Common myeloid progenitor, CD34-positive (primary cell): Measurements from ENCODE around the gene ITGA2.
A peak's percentile ranks its signal among the peaks of the same experiment; 100 is the strongest.

ENCODE experiments used
- CTCF ChIA-PET: fragments of 350-600 bp; sonication (Branson Sonifier 250); formaldehyde crosslinking; loops from one replicate; lab custom pipeline; 2021; ENCODE audit warnings: antibody characterized with exemption; lab: Charles Lee
- POLR2A ChIA-PET: fragments of 350-600 bp; sonication (Branson Sonifier 250); formaldehyde crosslinking; loops from one replicate; lab custom pipeline; 2021; ENCODE audit warnings: antibody characterized with exemption; lab: Charles Lee
- DNase-seq, 3 donors: peaks; one replicate each; pipeline versions ENCODE4 v3.0.0 to v3.0.0-alpha.2; 2013
- H3K27ac ChIP-seq, 2 experiments: 1 replicate in 1 of 2; 2 replicates in 1 of 2; pipeline ENCODE4 v1.7.0; 2013; ENCODE audit warnings: inconsistent platforms in 2 of 2, low read length in 2 of 2, mild to moderate bottlenecking in 2 of 2, low read depth in 1 of 2, moderate library complexity in 1 of 2; ENCODE audit not compliant: severe bottlenecking in 2 of 2, insufficient read depth in 1 of 2, poor library complexity in 1 of 2
- H3K27me3 ChIP-seq, 5 experiments: replicated peaks in 2 of 5; 1 replicate in 3 of 5; 2 replicates in 2 of 5; pipeline versions ENCODE4 v1.6.1 to v1.7.0; 2013; ENCODE audit warnings: low read length in 4 of 5, mild to moderate bottlenecking in 2 of 5, moderate library complexity in 2 of 5, inconsistent platforms in 1 of 5; ENCODE audit not compliant: insufficient read depth in 5 of 5, control insufficient read depth in 4 of 5
- H3K36me3 ChIP-seq, 4 experiments: 1 replicate in 2 of 4; 2 replicates in 2 of 4; pipeline versions ENCODE4 v1.6.1 to v1.7.0; 2013; ENCODE audit warnings: low read length in 3 of 4, control low read depth in 1 of 4, mild to moderate bottlenecking in 1 of 4; ENCODE audit not compliant: control insufficient read depth in 4 of 4, insufficient read depth in 4 of 4
- H3K4me1 ChIP-seq, 4 experiments: 1 replicate in 3 of 4; 2 replicates in 1 of 4; pipeline versions ENCODE4 v1.6.1 to v1.7.1; 2013; ENCODE audit warnings: low read length in 3 of 4, mild to moderate bottlenecking in 3 of 4, control low read depth in 1 of 4, inconsistent platforms in 1 of 4, moderate library complexity in 1 of 4; ENCODE audit not compliant: control insufficient read depth in 4 of 4, insufficient read depth in 4 of 4; ENCODE audit errors: control extremely low read depth in 1 of 4
- H3K4me3 ChIP-seq, 7 experiments: 1 replicate in 4 of 7; 2 replicates in 3 of 7; pipeline versions ENCODE4 v1.5.1 to v1.7.0; 2013; ENCODE audit warnings: mild to moderate bottlenecking in 7 of 7, low read length in 6 of 7, moderate library complexity in 6 of 7, inconsistent platforms in 2 of 7, low read depth in 2 of 7, control low read depth in 1 of 7; ENCODE audit not compliant: insufficient read depth in 4 of 7, control insufficient read depth in 1 of 7; ENCODE audit errors: extremely low read depth in 1 of 7
- H3K9me3 ChIP-seq, 5 experiments: 1 replicate in 4 of 5; 2 replicates in 1 of 5; pipeline versions ENCODE4 v1.6.1 to v1.7.1; 2013; ENCODE audit warnings: low read length in 4 of 5, mild to moderate bottlenecking in 2 of 5, inconsistent platforms in 1 of 5, low read depth in 1 of 5, moderate library complexity in 1 of 5; ENCODE audit not compliant: control insufficient read depth in 4 of 5, insufficient read depth in 2 of 5; ENCODE audit errors: control extremely low read depth in 1 of 5
- WGBS: methylation state at CpG from one replicate; pipeline ENCODE4 v1.1.5; 2013; ENCODE audit not compliant: insufficient coverage; 5-methylcytosine and 5-hydroxymethylcytosine counted together

ITGA2 gene

DNA sequence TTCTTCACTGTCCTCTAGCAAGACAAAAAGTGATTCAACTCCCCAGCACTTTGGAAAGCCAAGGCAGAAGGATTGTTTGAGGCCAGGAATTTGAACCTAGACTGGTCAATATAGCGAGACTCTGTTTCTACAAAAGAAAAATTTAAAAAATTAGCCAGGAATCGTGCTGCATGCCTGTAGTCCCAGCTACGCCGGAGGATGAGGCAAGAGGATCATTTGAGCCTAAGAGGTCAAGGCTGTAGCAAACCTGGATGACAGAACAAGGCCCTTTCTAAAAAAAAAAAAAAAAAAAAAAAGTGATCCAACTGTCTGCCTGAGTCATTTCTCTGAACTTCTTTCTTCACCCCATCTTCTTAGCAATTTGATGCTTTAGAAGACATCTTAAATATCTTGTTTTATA is 12.4 kb downstream of the ITGA2 start:
- ChIA-PET CTCF (no interaction called here), POLR2A (no interaction called here)
- Histone ChIP-seq H3K4me1 (peaks cover 0 to 13% (median 8%) of the 10 kb centered on the region in 4 experiments), H3K27me3 (no peaks in the 10 kb centered on the region), H3K9me3 (no peaks in the 10 kb centered on the region), H3K27ac (no peak overlapping the region), H3K36me3 (no peaks in the 10 kb centered on the region), H3K4me3 (no peak overlapping the region)
- DNase-seq: no peak
- WGBS: 96% methylated on average over 4 of the region's 4 CpGs

GRCh38 chr5:53002491-53002890 is 13.3 kb downstream of the ITGA2 start:
- Histone ChIP-seq H3K4me3 (no peak overlapping the region), H3K27ac (no peak overlapping the region), H3K4me1 (peaks cover 0 to 14% (median 9%) of the 10 kb centered on the region in 4 experiments), H3K36me3 (no peaks in the 10 kb centered on the region), H3K27me3 (no peaks in the 10 kb centered on the region), H3K9me3 (no peaks in the 10 kb centered on the region)
- ChIA-PET CTCF (no interaction called here), POLR2A (no interaction called here)
- DNase-seq: no peak
- WGBS: no CpG with 5 or more reads among the region's 1 CpG

DNA sequence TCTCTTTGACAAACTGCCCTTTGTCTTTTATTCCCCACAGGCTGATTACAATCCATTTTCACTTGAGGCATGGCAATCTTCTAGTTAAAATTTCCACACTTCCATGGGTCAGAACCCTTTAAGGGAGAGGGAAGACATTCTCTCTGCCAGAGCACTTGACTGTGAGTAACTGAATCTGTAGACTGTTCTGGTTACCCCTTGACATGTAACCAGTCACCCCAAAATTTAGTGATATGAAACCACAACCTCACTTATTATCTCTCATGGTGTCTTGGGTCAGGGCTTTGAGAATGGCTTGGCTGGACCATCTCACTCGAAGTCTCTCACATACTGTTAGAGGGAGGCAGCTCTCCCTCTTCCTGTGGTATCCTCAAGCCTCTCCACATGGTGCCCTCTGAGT is 14.0 kb downstream of the ITGA2 start:
- Histone ChIP-seq H3K4me1 (peaks cover 0 to 14% (median 9%) of the 10 kb centered on the region in 4 experiments), H3K4me3 (no peak overlapping the region), H3K27ac (no peak overlapping the region), H3K9me3 (no peaks in the 10 kb centered on the region), H3K27me3 (no peaks in the 10 kb centered on the region), H3K36me3 (no peaks in the 10 kb centered on the region)
- ChIA-PET CTCF (no interaction called here), POLR2A (no interaction called here)
- DNase-seq: no peak
- no CpG with 5 or more reads among the region's 1 CpG for WGBS

DNA sequence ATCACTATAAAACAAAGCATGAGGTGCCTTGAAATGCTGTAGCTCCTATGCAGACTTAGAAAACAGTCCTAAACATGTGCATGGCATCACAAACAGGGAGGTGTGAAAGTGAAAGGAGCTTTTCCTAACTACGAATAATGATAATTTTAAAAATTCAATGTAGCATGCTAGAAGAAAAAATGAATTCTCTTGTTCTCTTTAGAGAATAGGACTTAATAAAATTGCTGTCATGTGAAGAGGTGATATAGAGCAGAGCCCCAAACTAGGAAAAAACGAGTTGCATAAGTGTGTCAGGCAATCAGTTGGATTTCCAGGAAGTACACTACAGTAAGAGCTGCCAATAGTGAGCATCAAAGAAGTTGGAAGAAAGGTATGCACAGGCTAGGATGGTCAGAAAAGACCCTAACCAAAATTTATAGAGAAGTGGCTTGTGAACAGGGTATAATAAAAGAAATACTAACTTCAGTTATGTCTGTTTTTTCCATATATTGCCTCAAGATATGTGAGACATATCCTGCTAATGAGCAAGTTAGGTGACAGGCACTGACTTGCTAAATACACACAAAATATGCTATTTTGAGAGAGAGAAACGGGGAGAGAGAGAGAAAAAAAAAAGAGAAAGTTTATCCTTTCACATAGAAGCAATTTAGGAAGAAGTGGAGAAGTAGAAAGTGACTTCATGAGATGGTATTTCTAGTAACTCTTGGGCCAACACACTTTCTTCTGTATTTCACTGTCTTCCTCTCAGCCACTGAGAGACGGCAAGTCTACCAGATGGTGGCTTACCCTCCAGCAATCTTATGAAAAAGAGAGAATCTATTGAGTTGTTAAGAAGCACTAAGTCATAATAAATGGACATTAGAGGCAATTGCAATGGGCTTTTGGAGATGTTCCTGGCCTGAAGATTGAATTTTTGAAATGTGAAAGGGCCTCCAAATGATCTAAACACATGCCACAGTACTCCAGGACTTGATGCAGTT is 18.0 kb downstream of the ITGA2 start:
- H3K9me3 ChIP-seq: no peaks in the 10 kb centered on the region
- peak overlapping the region in 1 of 2 experiments; percentile 9 for H3K27ac ChIP-seq
- ChIA-PET POLR2A (no interaction called here), CTCF (no interaction called here)
- no peak for DNase-seq
- H3K4me3 ChIP-seq: peak overlapping the region in 1 of 7 experiments; percentile 29
- peaks cover 0 to 14% (median 9%) of the 10 kb centered on the region in 4 experiments for H3K4me1 ChIP-seq
- peaks cover 0 to 3% (median 0%) of the 10 kb centered on the region in 4 experiments for H3K36me3 ChIP-seq
- H3K27me3 ChIP-seq: no peaks in the 10 kb centered on the region
- 40% methylated on average over 1 of the region's 4 CpGs for WGBS

- H3K27ac ChIP-seq: no peak overlapping the region
- peak in 2 of 3 donors; percentile 43 to 60 for DNase-seq
- H3K4me3 ChIP-seq: no peak overlapping the region
- H3K36me3 ChIP-seq: peaks cover 0 to 3% (median 0%) of the 10 kb centered on the region in 4 experiments
- peaks cover 0 to 14% (median 9%) of the 10 kb centered on the region in 4 experiments for H3K4me1 ChIP-seq
- ChIA-PET CTCF (no interaction called here), POLR2A (no interaction called here)
- H3K27me3 ChIP-seq: no peaks in the 10 kb centered on the region
- WGBS: 63% methylated on average over 1 of the region's 1 CpG
- peaks cover 0 to 3% (median 1%) of the 10 kb centered on the region in 5 experiments for H3K9me3 ChIP-seq
Measured at GRCh38 chr5:53008751-53009150, 19.6 kb downstream of the ITGA2 start.

DNA sequence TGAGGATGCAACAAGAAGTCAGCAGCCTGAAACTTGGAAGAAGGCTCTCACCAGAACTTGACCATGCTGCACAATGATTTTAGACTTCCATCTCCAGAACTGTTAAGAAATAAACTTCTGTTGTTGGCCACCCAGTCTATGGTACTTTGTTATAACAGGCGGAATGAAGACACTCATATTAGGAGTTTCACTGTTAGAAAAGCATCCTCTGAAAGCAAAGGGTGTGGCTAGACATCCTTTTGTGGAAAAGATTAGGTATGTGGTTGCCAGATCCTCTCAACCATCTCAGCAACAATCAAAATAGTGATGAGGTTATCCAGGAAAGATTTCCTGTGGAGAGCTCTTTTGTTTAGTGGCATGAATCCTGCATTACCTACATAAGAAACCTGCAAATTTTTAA is 20.7 kb downstream of the ITGA2 start:
- ChIA-PET POLR2A (no interaction called here), CTCF (interaction anchor here (0.9 kb wide), 1 partner anchor 86 kb away, joined by 3 read pairs; no protein-coding TSS in a partner anchor)
- Histone ChIP-seq H3K9me3 (peaks cover 0 to 10% (median 3%) of the 10 kb centered on the region in 5 experiments), H3K4me3 (no peak overlapping the region), H3K4me1 (peaks cover 0 to 9% (median 6%) of the 10 kb centered on the region in 4 experiments), H3K36me3 (peaks cover 0 to 3% (median 0%) of the 10 kb centered on the region in 4 experiments), H3K27ac (no peak overlapping the region), H3K27me3 (no peaks in the 10 kb centered on the region)
- DNase-seq: no peak
- 100% methylated on average over 1 of the region's 1 CpG for WGBS

DNA sequence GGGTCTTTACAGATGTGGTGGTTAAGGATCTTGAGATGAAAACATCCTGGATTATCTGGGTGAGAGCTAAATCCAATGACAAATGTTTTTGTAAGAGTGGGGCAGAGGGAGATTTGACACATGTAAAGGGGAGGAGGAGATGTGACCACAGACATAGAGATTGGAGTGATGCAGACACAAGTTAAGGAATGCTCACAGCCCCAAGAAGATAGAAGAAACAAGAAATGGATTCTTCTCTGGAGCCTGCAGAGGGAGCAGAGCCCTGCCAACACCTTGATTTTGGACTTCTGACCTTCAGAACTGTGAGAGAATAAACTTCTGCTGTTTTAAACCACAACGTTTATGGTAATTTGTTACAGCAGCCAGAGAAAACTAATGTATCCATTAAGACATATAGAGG is 21.7 kb downstream of the ITGA2 start:
- CTCF ChIA-PET: interaction anchor here (1.9 kb wide), 1 partner anchor 20 kb away, joined by 4 read pairs; no protein-coding TSS in a partner anchor
- 83% methylated on average over 1 of the region's 1 CpG for WGBS
- Histone ChIP-seq H3K4me1 (peaks cover 0 to 4% (median 0%) of the 10 kb centered on the region in 4 experiments), H3K27ac (no peak overlapping the region), H3K4me3 (no peak overlapping the region), H3K36me3 (peaks cover 0 to 3% (median 0%) of the 10 kb centered on the region in 4 experiments), H3K9me3 (peaks cover 0 to 10% (median 3%) of the 10 kb centered on the region in 5 experiments), H3K27me3 (no peaks in the 10 kb centered on the region)
- POLR2A ChIA-PET: no interaction called here
- DNase-seq: no peak
